ENCODE measurements around the gene H2AZ2.

- TF ChIP-seq BHLHE40 (IDR thresholded peaks at IDR 0.05; ENCODE audit: borderline replicate concordance) (no peak), SP1 (IDR thresholded peaks at IDR 0.05) (no peak), ELF4 (IDR thresholded peaks at IDR 0.05) (no peak), LEF1 (IDR thresholded peaks at IDR 0.05; ENCODE audit: borderline replicate concordance) (no peak), ARNT (IDR thresholded peaks at IDR 0.05) (no peak), TARDBP (IDR thresholded peaks at IDR 0.05) (no peak), SUZ12 (IDR thresholded peaks at IDR 0.05) (no peak), FOXA1 (IDR thresholded peaks at IDR 0.05) (no peak), NFRKB (IDR thresholded peaks at IDR 0.05) (no peak), FOXK2 (IDR thresholded peaks at IDR 0.05) (no peak), PKNOX1 (IDR thresholded peaks at IDR 0.05) (no peak), CTBP1 (IDR thresholded peaks at IDR 0.05; ENCODE audit: borderline replicate concordance) (no peak)
These were observed 51.8 kb downstream of the H2AZ2 start for GRCh38 chr7:44796034-44796503.

All from HEK293T (cell line).